ENCODE data around the gene ADPRM.
"Not testable (repeated sequence)": the region's sequence is repeated elsewhere in the genome, so short reads cannot be mapped to it uniquely, and the experiment has no call there.

ADPRM gene

GRCh38 chr17:10726196-10726595, 28.8 kb downstream of the ADPRM start:
- H3K4me3 ChIP-seq (ENCODE audit: low read length), result no peak overlapping the region
- TF ChIP-seq ZNF274 (IDR thresholded peaks at IDR 0.05; ENCODE audit: low read depth, low read length), result no peak

- TF ChIP-seq ZNF274 (IDR thresholded peaks at IDR 0.05; ENCODE audit: low read depth, low read length), result no peak
These were observed 29.8 kb downstream of the ADPRM start for GRCh38 chr17:10727192-10727591.

GRCh38 chr17:10728331-10728892, 31.0 kb downstream of the ADPRM start:
- no peak for TF ChIP-seq ZNF274 (IDR thresholded peaks at IDR 0.05; ENCODE audit: low read depth, low read length)
- H3K4me3 ChIP-seq (ENCODE audit: low read length), result no peak overlapping the region

More at GRCh38 chr17:10727192-10727591, 29.8 kb downstream of the ADPRM start:
- no peak overlapping the region for H3K4me3 ChIP-seq (ENCODE audit: low read length)

GRCh38 chr17:10729334-10730193, 32.2 kb downstream of the ADPRM start, which contains the start of gene TMEM220:
TSS of gene TMEM220 (minus strand) at chr17:10730023. CDS start at chr17:10729851, 172 bp downstream.
- TF ChIP-seq ZNF274 (IDR thresholded peaks at IDR 0.05; ENCODE audit: low read depth, low read length), result no peak
- peak within 1 kb of the TSS; percentile 59; the same call in 1 of the 2 replicates for H3K4me3 ChIP-seq (ENCODE audit: low read length)

- peak overlapping the region; percentile 59; the same call in 1 of the 2 replicates for H3K4me3 ChIP-seq (ENCODE audit: low read length)
These were observed 32.9 kb downstream of the ADPRM start for GRCh38 chr17:10730247-10730646.

- H3K4me3 ChIP-seq (ENCODE audit: low read length), result no peak overlapping the region
- no peak for TF ChIP-seq ZNF274 (IDR thresholded peaks at IDR 0.05; ENCODE audit: low read depth, low read length)
These were observed 34.0 kb downstream of the ADPRM start for GRCh38 chr17:10731408-10731879.

GRCh38 chr17:10732121-10732520, 34.7 kb downstream of the ADPRM start:
- not testable (repeated sequence) for H3K4me3 ChIP-seq (ENCODE audit: low read length)

- H3K4me3 ChIP-seq (ENCODE audit: low read length), result no peak overlapping the region
- no peak for TF ChIP-seq ZNF274 (IDR thresholded peaks at IDR 0.05; ENCODE audit: low read depth, low read length)
These were observed 36.3 kb downstream of the ADPRM start for GRCh38 chr17:10733666-10734065.

- H3K4me3 ChIP-seq (ENCODE audit: low read length), result no peak overlapping the region
- TF ChIP-seq ZNF274 (IDR thresholded peaks at IDR 0.05; ENCODE audit: low read depth, low read length), result no peak
These were observed 37.9 kb downstream of the ADPRM start for GRCh38 chr17:10735251-10735650.

- no peak overlapping the region for H3K4me3 ChIP-seq (ENCODE audit: low read length)
- no peak for TF ChIP-seq ZNF274 (IDR thresholded peaks at IDR 0.05; ENCODE audit: low read depth, low read length)
These were observed 38.4 kb downstream of the ADPRM start for GRCh38 chr17:10735821-10736220.

GRCh38 chr17:10737168-10737622, 39.8 kb downstream of the ADPRM start:
- no peak for TF ChIP-seq ZNF274 (IDR thresholded peaks at IDR 0.05; ENCODE audit: low read depth, low read length)
- no peak overlapping the region for H3K4me3 ChIP-seq (ENCODE audit: low read length)

GRCh38 chr17:10737736-10738135, 40.3 kb downstream of the ADPRM start:
- no peak for TF ChIP-seq ZNF274 (IDR thresholded peaks at IDR 0.05; ENCODE audit: low read depth, low read length)
- H3K4me3 ChIP-seq (ENCODE audit: low read length), result no peak overlapping the region

GRCh38 chr17:10738521-10739258, 41.3 kb downstream of the ADPRM start:
- H3K4me3 ChIP-seq (ENCODE audit: low read length), result no peak overlapping the region
- no peak for TF ChIP-seq ZNF274 (IDR thresholded peaks at IDR 0.05; ENCODE audit: low read depth, low read length)

- TF ChIP-seq ZNF274 (IDR thresholded peaks at IDR 0.05; ENCODE audit: low read depth, low read length), result no peak
- H3K4me3 ChIP-seq (ENCODE audit: low read length), result no peak overlapping the region
These were observed 42.0 kb downstream of the ADPRM start for GRCh38 chr17:10739386-10739785.

All from GM08714 (cell line).